Neural progenitor cell (in vitro differentiated cells): Measurements from ENCODE around the gene SAG.

ENCODE experiments used
- EZH2 ChIP-seq: fragments of 200-600 bp; sonication (generic); IDR thresholded peaks from 2 replicates; pipeline ENCODE4 v1.6.1; 2017; ENCODE audit warnings: antibody characterized with exemption, mild to moderate bottlenecking, moderate library complexity
- TF ChIP-seq, protein P1 (sequence below): fragments of 200-600 bp; sonication (generic); IDR thresholded peaks from 2 replicates; pipeline ENCODE4 v1.5.1; 2017; ENCODE audit warnings: antibody characterized with exemption, mild to moderate bottlenecking

DNA sequence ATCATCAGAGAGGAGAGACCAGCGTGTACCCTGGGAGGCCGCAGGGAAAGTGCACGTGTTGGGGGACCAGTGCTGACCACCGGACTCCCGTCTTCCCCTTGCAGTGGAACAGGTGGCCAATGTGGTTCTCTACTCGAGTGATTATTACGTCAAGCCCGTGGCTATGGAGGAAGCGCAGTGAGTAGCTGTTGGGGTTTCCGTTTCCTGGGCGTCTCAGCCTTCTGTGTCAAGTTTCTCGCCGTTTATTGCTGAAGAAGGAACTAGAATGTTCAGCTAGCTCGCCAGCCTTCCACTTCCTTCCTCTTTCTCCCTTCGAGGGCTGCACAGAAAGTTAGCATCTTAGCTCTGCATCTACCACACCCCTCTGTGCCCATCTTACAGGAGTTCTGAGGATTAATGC is 23.9 kb downstream of the SAG start:
- TF ChIP-seq, protein P1, sequence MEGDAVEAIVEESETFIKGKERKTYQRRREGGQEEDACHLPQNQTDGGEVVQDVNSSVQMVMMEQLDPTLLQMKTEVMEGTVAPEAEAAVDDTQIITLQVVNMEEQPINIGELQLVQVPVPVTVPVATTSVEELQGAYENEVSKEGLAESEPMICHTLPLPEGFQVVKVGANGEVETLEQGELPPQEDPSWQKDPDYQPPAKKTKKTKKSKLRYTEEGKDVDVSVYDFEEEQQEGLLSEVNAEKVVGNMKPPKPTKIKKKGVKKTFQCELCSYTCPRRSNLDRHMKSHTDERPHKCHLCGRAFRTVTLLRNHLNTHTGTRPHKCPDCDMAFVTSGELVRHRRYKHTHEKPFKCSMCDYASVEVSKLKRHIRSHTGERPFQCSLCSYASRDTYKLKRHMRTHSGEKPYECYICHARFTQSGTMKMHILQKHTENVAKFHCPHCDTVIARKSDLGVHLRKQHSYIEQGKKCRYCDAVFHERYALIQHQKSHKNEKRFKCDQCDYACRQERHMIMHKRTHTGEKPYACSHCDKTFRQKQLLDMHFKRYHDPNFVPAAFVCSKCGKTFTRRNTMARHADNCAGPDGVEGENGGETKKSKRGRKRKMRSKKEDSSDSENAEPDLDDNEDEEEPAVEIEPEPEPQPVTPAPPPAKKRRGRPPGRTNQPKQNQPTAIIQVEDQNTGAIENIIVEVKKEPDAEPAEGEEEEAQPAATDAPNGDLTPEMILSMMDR: no peak
- TF ChIP-seq EZH2: no peak
